DMS53 treated with DMSO at 0.1 percent for 48 hours (cell line): Measurements from ENCODE around the gene B4GALT6.

ENCODE experiments used
- DNase-seq: peaks from one replicate; lab custom pipeline; 2025; ENCODE audit not compliant: unreplicated experiment; lab: John Stamatoyannopoulos, UW

The B4GALT6 gene

DNA sequence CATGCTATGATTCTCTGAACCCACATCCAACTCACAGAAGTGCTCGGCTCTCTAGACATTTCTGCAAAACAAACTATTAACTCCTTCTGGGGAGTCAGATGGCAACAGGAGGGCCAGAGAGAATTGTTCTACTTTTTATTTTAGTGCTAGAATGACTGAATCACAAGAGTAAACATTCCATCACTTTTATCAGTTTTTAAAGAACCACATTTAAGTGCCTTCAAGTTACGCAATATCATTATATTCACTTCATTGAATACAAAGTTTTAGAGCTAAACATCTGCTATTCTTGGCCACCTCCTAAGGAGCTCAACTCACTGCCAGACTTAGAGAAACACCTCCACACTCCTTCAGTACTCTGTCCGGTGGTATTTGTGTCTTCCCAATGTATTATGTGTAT lies 22.4 kb downstream of the B4GALT6 start:
- DNase-seq: no peak

DNA sequence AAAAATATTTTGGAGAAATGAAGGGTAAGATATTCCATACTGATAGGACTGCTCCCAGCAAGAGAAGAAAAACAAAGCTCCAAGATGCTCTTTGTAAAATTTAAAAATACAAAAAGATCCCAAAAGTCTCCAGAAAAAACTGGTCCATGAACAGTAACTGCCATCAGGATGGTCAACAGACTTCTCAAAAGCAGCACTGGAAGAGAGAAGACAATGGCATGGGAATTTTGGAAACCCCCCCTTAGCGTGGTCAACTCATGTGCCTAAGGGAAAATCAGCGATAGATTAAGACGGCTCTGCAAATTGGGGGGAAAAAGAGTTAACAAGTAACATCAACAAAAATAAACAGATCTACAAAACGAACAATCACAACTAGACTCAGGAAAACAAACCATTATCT lies 23.6 kb downstream of the B4GALT6 start:
- DNase-seq: no peak

- DNase-seq: no peak
These were observed 24.7 kb downstream of the B4GALT6 start for GRCh38 chr18:31659576-31660177.

GRCh38 chr18:31658670-31659575 lies 25.5 kb downstream of the B4GALT6 start:
- no peak for DNase-seq

DNA sequence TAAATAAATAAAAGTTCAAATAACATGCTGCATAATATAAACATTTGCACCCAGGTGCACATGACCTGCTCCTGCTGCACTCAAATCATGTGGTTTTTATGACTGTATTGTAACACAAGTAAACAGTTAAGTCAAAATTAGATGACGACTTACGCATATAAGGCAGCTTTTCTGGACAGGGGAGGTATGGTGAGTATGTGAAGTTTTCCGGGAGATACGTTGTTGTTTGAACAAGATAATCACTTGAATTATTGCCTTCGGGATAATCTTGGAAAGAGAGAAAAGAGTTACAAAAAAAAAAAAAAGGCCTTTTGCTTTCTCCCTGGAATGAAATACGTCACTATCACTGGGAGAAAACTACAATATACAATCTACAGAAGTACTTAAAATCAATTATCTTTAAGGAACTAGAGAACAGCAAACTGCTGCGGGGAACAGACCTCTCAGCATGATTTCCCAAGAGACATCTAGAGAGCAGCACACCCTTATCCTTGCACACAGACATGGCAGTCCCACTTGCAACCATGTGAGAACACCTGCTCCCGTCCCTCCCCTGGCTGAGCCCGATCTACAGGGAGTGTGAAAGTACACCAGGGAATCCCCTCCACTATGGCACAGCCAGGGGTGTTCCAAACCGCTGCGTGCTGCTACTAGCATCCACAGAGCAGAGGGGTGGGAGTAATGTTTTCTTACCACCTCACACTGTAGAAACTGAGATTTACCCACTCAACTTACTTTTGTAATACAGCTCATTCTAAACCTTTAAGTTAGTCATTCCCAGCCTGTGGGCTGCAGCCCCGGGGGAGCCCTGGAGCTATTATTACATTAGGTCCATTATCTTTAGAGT lies 26.3 kb downstream of the B4GALT6 start:
- DNase-seq: no peak

DNA sequence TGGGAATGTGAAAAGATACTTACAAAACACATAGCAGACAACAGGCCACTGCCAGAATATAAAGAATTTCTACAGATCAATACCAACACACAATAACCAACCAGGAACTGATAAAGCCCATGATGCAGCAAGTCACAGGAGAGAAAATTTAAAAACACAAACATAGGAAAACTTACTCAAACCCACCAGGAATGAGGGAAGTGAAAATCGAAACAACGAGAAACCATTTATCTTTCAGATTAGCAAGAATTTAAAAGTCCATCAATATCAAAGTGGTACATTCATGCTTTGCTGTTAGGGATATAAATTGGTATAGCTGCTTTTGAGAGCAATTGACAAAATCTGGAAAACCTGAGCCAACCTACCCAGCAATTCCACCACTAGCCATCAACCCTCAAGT lies 27.6 kb downstream of the B4GALT6 start:
- no peak for DNase-seq

DNA sequence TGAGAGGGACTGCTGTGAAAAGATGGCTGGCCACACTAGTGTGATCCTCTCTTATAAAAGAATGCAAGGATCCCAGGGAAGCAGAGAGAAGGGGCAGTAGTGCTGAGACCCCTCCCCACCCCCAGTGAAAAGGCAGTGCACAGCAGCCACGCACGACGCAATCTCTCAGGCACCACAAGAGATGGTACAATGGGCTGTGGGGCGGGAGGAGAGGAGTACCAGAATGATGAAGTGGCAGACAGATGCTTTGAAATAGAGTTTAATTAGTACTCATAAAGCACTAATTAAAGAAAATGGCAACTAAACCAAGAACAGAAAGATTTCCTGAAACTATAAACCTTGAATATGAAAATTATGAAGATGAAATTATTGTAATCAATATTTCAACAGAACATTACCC lies 29.0 kb downstream of the B4GALT6 start:
- DNase-seq: no peak

GRCh38 chr18:31652877-31653276 lies 31.5 kb downstream of the B4GALT6 start:
- no peak for DNase-seq

- DNase-seq: no peak
These were observed 32.0 kb downstream of the B4GALT6 start for GRCh38 chr18:31652357-31652756.

DNA sequence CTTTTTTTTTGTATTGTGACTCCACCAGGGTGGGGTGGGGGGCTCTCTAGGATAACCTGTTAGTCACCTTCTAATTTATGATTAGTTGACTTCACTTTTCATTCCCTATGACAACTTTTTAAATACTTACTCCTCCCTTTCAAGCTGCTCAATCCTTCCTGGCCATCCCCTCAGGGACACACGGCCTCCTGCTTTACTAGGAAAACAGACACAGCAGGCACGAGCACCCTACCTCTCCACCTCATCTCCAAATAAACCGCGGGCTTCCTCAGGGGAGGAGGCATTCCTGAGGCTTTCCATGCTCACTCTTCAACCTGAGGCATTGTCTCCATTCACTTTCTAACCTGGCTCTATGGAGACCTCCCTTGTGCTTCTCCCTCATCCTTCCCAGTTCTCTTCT lies 33.0 kb downstream of the B4GALT6 start:
- DNase-seq: no peak

- no peak for DNase-seq
These were observed 34.2 kb downstream of the B4GALT6 start for GRCh38 chr18:31649978-31650719.

- DNase-seq: no peak
These were observed 34.9 kb downstream of the B4GALT6 start for GRCh38 chr18:31649449-31649848.

DNA sequence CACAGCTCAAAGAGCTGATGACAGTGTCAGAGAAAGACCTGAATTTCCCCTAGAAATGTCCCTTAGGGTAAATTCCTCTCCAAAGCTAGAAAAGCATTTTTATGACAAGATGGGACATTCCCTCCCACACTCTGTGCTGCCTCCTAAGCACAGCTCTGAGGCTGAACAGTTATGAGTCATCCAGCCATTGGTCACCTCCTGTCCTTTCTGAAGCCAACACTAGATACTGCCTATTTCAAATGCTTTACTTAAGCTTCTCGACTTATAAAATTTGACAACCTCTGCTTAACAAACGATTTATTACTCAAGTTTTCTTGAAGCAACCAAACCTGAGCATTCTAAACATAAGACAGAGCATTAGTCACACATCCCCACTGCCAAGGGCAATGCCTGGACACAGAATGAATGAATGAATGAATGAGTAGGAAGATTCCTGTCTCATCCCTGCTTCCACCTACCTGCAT lies 35.4 kb downstream of the B4GALT6 start:
- DNase-seq: no peak

DNA sequence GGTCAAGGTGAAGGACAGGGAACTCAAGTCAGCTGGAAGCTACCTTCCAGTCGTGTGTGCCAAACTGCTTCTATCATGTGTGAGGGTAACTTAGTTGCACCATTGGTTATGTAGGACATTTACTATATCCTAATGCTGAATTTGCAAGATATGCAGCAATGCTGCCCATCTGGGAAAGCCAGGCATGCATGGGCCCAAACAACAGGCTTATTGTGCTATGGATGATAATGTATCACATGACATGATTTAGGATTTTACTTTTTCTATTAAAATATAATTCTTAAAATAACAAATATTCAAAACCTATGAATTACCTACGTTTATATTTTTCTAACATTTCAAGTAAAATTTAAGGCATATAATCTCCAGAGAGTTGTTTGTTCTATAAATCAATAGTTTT lies 35.9 kb downstream of the B4GALT6 start:
- no peak for DNase-seq

DNA sequence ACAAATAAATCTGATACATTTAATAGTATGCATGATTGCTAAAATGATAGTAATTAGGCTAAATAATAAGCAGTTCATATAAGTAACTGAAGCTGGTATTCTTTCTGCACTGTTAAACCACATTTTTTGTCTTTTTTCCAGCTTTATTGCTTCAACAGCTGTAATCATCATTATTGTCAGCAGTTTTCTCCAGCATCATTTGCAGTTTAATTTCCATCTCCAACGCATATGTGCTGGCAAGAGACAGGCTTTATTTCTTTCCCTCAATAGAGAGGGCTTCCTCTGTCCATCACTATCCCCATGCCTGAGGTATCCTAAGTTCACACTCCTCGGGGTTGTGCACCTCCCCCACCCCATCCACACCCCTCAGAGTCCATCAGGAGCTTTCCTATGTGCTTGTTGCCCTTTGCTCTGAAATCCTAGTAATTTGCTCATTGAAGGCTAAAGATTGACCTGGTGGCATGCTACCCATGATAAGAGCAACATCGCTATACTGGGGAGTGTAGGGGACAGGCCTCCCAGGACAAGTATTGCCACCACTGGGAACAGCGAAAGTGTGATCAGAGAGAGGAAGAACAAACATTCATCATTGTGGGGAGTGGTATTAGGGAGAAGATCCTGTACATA lies 37.1 kb downstream of the B4GALT6 start:
- DNase-seq: no peak

DNA sequence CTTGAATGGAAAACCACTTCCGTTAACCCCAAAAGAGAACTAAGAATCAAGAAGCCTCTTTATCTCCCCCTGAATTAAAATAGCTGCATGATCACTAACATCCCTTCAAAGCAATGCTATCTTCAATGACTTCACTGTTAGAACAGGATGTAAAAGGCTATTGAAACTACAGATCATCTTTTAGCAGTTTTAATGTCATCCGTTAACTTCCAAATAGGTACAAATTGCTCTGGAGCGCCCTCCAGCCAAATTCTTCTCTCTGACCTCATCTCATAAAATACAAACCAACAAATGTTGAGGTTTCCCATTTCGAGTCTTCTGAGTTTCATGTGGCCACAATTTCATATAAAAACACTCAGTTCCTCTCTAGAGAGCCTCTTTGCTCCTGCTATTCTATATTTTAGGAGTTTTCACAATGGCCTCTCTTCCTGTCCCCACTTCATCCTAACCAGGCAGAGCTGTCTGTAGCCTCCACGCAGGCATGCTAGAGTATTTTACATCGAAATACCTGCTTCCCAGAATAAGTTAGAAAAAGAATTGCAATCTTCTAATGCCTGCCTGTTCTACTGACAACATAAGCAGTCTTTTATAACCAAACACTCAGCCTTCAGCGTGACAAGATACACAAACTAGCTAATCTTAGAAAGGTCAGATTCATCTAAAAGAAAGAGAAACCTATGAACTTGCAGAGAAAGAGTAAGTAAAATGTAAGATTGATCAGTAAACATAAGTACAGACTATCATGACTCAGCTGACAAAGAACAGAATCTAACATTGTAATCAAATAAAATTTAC lies 37.9 kb downstream of the B4GALT6 start:
- no peak for DNase-seq

GRCh38 chr18:31645411-31645810 lies 39.0 kb downstream of the B4GALT6 start:
- DNase-seq: no peak

DNA sequence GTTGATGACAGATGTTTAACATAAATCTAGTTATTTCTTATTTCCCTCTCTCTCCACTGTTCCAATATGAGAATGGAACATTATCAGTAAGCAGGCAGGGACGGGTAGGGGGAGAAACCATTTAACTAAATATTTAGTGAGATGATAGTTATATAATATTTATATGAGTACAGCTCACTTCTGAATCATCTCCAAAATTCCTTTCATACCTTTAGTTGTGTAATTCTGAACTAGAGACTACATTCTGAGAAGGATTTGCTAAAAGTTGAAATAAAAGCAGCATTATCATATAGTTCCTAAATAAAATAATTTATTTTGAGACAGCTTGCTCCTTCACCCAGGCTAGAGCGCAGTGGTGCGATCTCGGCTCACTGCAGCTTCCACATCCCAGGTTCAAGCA lies 41.4 kb downstream of the B4GALT6 start:
- DNase-seq: no peak

- DNase-seq: no peak
These were observed 46.9 kb downstream of the B4GALT6 start for GRCh38 chr18:31637445-31637844.

- no peak for DNase-seq
These were observed 48.0 kb downstream of the B4GALT6 start for GRCh38 chr18:31636387-31636786.
